A673 (cell line): ENCODE data around the gene DLX4.

ENCODE experiments used
- CTCF ChIP-seq: fragments of 300-800, 200-600 bp; sonication (generic); conservative IDR thresholded peaks from 2 replicates; pipeline ENCODE4 v1.5.1; 2017; ENCODE audit warnings: low read depth, mild to moderate bottlenecking, antibody characterized with exemption, low read length, moderate library complexity, mixed read lengths
- EZH2 ChIP-seq: fragments of 200-600 bp; sonication (generic); IDR thresholded peaks from 2 replicates; pipeline ENCODE4 v1.6.1; 2017; ENCODE audit warnings: borderline replicate concordance, low read depth, mild to moderate bottlenecking, mixed read lengths, antibody characterized with exemption, low read length; ENCODE audit not compliant: poor library complexity, severe bottlenecking

GRCh38 chr17:49964769-49965523 is 4.0 kb upstream of the DLX4 start:
- no peak for TF ChIP-seq CTCF
- peak; percentile 0 for TF ChIP-seq EZH2
